HepG2 (cell line): ENCODE data around the gene LINC00237. TPM values are rescaled to one million over a fixed set of nuclear protein-coding genes. Genes with fewer than 3 reads are reported as not detected.

Experiments
- ARID5B ChIP-seq: IDR thresholded peaks from 2 replicates; pipeline ENCODE4 v1.4.0; 2020; ENCODE audit warnings: mild to moderate bottlenecking, missing genetic modification reagents
- FOXA3 ChIP-seq: IDR thresholded peaks from 2 replicates; pipeline ENCODE4 v1.6.1; 2016; ENCODE audit warnings: missing genetic modification reagents, missing compliant biosample characterization
- NFYC ChIP-seq: IDR thresholded peaks from 2 replicates; pipeline ENCODE4 v1.6.1; 2016; ENCODE audit warnings: missing genetic modification reagents, missing compliant biosample characterization
- NKX3-1 ChIP-seq: sonication (generic); formaldehyde crosslinking; IDR thresholded peaks from 2 replicates; pipeline ENCODE4 v1.5.0; 2020; ENCODE audit warnings: missing genetic modification reagents
- NR2F6 ChIP-seq, 2 experiments: IDR thresholded peaks; 2 replicates each; pipeline ENCODE4 v1.6.1; 2016; ENCODE audit warnings: antibody characterized with exemption in 1 of 2, mild to moderate bottlenecking in 1 of 2
- ZBTB38 ChIP-seq: sonication (generic); formaldehyde crosslinking; IDR thresholded peaks from 2 replicates; pipeline ENCODE4 v1.5.1; 2020; ENCODE audit warnings: mild to moderate bottlenecking, missing genetic modification reagents
- ZBTB39 ChIP-seq: sonication (generic); formaldehyde crosslinking; IDR thresholded peaks from 2 replicates; pipeline ENCODE4 v1.5.0; 2020; ENCODE audit warnings: missing genetic modification reagents
- ZFP1 ChIP-seq: IDR thresholded peaks from 2 replicates; pipeline ENCODE4 v1.6.1; 2016
- ZHX2 ChIP-seq, 2 experiments: sonication (generic) in 1 of 2; formaldehyde crosslinking in 1 of 2; IDR thresholded peaks; 2 replicates each; pipeline versions ENCODE4 v1.6.1 to v1.9.0; 2014 to 2022; ENCODE audit warnings: antibody characterized with exemption in 1 of 2, borderline replicate concordance in 1 of 2, inconsistent platforms in 1 of 2, low read depth in 1 of 2, missing genetic modification reagents in 1 of 2
- ZNF224 ChIP-seq: sonication (generic); formaldehyde crosslinking; IDR thresholded peaks from 2 replicates; pipeline ENCODE4 v1.5.0; 2020; ENCODE audit warnings: mild to moderate bottlenecking, missing genetic modification reagents
- ZNF281 ChIP-seq: sonication (generic); formaldehyde crosslinking; IDR thresholded peaks from 2 replicates; pipeline ENCODE4 v1.4.0; 2020; ENCODE audit warnings: missing genetic modification reagents, borderline replicate concordance
- ZNF414 ChIP-seq: sonication (generic); formaldehyde crosslinking; IDR thresholded peaks from 2 replicates; pipeline ENCODE4 v1.5.0; 2020; ENCODE audit warnings: missing genetic modification reagents
- ZNF841 ChIP-seq: sonication (generic); formaldehyde crosslinking; IDR thresholded peaks from 2 replicates; pipeline ENCODE4 v1.8.1; 2023; ENCODE audit warnings: missing genetic modification reagents, borderline replicate concordance
- polyA plus RNA-seq, 8 experiments: library from polyadenylated mRNA; depleted of rRNA in 3 of 8; stranded (reverse) in 7 of 8; unstranded in 1 of 8; fragments of >200 nt; fragmentation: Illumina TruSeq in 4 of 8; extraction: Trizol in 4 of 8; gene quantifications; 2 replicates each; pipeline versions ENCODE4 v1.2.1 to v1.2.3, GENCODE V29; 2011 to 2016; ENCODE audit warnings: low read depth in 4 of 8, missing spikeins in 1 of 8, mixed read lengths in 1 of 8; ENCODE audit not compliant: insufficient read depth in 1 of 8
- total RNA-seq, 5 experiments: library from RNA; depleted of rRNA; stranded (reverse); fragments of >200 nt; fragmentation: Illumina TruSeq; extraction: Trizol; gene quantifications; 2 replicates each; pipeline ENCODE4 v1.2.3, GENCODE V29; 2016; ENCODE audit warnings: low read depth in 1 of 5

The LINC00237 gene
- total and polyA plus RNA-seq, 2 of the 13 experiments (the other 11 are each of a cell fraction or from before 2014, with no cell fraction given) = not detected

- TF ChIP-seq ARID5B (CRISPR knock-in tag) = peak; percentile 97
- no peak for TF ChIP-seq ZNF841 (CRISPR knock-in tag)
- TF ChIP-seq ZNF224 = no peak
- no peak for TF ChIP-seq NKX3-1 (CRISPR knock-in tag)
- TF ChIP-seq ZBTB39 (CRISPR knock-in tag) = no peak
- peak; percentile 58; the same call in 1 of the 2 replicates for TF ChIP-seq NR2F6 (IDR thresholded peaks at IDR 0.05)
- TF ChIP-seq NR2F6 (CRISPR knock-in tag; IDR thresholded peaks at IDR 0.05) = peak; percentile 77; the same call in 1 of the 2 replicates
- no peak for TF ChIP-seq ZBTB38 (CRISPR knock-in tag)
- TF ChIP-seq ZNF281 (CRISPR knock-in tag) = no peak
- TF ChIP-seq ZHX2 (IDR thresholded peaks at IDR 0.05; ENCODE audit: low read depth) = no peak
- TF ChIP-seq ZHX2 (CRISPR knock-in tag; IDR thresholded peaks at IDR 0.05; ENCODE audit: borderline replicate concordance) = no peak
- TF ChIP-seq FOXA3 (CRISPR knock-in tag) = peak; percentile 79
- no peak for TF ChIP-seq ZNF414
- no peak for TF ChIP-seq ZFP1 (CRISPR knock-in tag)
- TF ChIP-seq NFYC (CRISPR knock-in tag) = 0 out of 2 replicates have a peak, but pooled peaks have one; percentile 10
Observed at GRCh38 chr20:21077809-21078345, 28.3 kb downstream of the LINC00237 start (continued).
